Activated naive CD4-positive, alpha-beta T cell treated with Interleukin-2 at 50 U/mL for 16 hours (primary cell): Measurements from ENCODE around the gene TAS2R8.
"Not testable (repeated sequence)": the region's sequence is repeated elsewhere in the genome, so short reads cannot be mapped to it uniquely, and the experiment has no call there.

Experiments
- DNase-seq: peaks from one replicate; pipeline ENCODE4 v3.0.0-alpha.2; 2020

Gene TAS2R8, protein sequence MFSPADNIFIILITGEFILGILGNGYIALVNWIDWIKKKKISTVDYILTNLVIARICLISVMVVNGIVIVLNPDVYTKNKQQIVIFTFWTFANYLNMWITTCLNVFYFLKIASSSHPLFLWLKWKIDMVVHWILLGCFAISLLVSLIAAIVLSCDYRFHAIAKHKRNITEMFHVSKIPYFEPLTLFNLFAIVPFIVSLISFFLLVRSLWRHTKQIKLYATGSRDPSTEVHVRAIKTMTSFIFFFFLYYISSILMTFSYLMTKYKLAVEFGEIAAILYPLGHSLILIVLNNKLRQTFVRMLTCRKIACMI

DNA sequence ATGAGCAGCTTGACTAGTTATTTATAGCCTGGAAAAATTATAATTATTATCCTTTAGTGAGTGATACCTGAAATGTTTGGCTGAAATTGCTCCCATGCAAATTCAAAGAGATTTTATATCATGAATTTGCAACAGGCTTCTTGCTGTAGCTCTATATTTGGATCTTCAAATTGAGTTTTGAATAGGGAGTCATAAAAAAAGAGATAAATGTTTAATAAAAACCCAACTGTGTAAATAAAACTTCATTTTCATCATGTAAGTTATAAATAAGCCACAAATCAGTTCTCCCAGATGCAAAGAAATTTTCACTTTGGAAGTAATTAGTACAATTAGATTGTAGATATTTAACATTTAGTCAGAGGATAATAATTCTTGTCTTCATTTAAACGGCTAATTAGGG, at the start of gene TAS2R8:
Gene TAS2R8, minus strand, starts transcription at position 101 of the 400 bp plus-strand sequence. CDS start 306 bp downstream, outside the sequence.
- no peak for DNase-seq

DNA sequence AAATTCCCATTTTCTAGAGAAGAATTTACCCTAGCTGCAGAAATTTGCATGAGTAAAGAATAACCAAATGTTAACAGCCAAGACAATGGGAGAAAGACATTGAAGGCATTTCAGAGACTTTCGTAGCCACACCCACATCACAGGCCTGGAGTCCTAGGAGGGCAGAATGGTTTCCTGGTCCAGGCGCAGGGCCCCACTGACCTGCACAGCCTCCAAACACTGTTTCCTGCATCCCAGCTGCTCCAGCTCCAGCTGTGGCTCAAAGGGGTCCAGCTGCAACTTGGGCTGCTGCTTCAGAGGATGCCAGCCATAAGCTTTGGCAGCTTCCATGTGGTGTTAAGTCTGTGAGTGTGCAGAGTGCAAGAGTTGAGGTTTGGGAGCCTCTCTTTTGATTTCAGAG, 48.7 kb upstream of the TAS2R8 start:
- DNase-seq = no peak

DNA sequence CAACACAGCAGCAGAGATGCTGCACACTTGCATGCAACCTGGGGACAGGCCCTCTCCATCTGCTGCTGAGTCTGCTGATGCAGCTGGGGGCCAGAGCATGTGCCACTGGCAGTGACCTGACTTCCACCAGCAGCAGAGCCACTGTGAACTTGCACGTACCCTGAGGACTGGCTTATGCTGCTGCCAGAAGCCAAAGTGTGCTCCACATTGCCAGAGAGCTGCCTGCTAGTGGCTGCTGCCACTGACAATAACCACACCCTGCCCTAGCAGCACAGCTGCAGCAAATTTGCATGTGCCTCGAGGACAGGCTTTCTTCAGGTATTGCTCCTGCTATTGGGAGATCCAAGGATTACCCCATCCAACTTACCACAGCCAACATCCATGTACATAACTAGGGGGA, 46.7 kb upstream of the TAS2R8 start:
- no peak for DNase-seq

DNA sequence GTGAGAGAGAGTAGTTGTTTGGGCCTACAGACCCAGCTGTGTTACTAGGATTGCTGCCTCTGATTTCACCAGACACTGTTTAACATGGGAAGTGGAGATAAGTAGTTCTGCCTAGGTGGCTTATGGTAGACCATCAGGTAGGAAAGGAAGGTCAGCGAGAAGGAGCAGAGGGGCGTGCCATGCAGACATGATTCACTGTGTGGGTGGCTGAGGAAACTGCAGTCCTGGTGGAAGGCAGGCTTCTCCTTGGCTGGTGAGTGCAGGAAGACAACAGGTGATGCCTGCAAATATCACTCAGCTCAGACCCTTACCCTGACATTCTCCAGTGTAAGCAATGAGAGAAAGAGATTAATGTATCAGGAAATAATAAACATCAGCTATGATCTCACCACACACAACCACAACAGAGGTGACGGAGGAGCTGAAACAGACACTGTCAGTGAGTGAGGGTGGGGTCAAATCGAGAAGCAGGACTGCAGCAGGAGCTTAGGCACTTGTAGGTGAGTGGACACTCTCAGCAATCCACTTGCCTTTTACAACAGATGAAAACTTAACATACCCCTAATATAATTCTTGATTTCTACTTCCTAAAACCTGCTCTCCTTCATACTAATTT, 44.3 kb upstream of the TAS2R8 start:
- no peak for DNase-seq

DNA sequence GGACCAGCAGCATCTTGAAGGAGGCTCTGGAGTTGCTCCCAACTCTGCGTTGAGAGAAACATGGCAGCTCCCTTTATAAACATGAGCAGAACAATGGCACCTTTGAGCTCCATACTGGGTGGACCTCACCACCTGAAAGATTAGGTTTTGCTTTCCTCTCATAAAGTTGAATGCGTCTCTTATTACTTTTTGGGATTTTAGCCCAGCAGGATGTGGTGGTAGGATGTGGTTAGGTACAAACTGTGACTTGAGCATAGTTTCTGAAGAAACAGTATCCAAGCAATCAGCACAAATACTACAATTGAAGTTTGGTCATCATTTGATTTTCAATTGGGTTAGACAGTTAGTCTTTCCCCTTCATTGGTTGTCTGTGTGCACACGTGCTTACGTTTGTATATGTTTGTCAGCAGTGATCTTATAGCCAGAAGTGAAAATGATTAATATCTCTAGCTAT, 42.4 kb upstream of the TAS2R8 start, which contains the start of gene PRR4:
Gene PRR4, minus strand, starts transcription at position 51 of the 454 bp plus-strand sequence. Its CDS starts 38 bp downstream, at position 13.
- DNase-seq = no peak

DNA sequence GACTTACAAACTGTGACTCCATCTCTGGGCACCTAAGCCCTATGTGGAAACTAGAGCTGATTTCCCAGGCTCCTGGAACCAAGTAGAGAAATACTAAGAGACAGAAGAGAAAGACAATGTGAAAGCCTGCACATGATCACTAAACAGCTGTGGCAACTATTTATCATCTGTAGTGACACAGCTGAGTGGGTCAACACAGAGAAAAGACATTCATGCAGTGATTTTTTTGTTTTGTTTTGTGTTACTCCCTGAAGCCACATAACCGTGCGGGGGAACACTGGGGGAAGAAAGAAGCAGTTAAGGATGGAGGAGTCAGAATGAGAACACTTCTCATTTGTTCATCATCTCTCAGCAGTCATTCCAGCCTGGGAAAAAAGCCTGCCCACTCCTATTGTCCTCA, 40.7 kb upstream of the TAS2R8 start:
- no peak for DNase-seq

DNA sequence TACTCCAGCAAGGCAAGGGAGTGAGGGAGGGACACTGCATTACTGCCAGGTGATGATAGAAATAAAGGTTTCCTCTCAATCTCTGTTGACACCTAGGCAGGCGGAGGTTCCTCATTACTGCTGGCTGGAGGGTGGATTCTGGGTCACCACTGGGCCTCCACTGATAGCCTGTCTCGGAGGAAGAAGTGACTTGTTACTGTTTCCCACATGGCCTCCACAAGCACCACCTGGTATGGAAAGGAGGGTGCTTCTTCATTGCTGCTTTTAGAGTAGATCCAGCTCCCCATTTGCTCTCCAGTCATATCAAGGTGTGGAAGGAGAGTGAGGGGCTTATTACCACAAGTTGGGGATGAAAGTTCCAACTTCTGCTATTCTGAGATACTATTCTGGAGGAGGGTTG, 35.8 kb upstream of the TAS2R8 start:
- DNase-seq = no peak

DNA sequence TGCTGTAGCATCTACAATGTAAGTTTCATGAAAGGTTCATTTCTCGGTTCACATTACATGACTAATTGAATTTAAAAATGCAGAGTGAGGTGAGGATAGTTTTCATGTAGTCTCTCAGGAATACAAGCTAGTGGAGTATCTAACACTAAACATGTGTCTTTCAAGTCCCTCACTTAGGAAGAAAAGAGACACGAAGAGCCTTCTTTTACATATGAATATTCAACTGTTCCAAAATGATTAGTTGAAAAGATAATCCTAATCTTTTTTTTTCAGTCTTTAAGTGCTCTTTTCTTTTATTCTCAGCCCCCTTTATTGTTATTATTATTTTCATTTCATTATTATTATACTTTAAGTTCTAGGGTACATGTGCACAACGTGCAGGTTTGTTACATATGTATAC, 31.4 kb upstream of the TAS2R8 start:
- DNase-seq = no peak

DNA sequence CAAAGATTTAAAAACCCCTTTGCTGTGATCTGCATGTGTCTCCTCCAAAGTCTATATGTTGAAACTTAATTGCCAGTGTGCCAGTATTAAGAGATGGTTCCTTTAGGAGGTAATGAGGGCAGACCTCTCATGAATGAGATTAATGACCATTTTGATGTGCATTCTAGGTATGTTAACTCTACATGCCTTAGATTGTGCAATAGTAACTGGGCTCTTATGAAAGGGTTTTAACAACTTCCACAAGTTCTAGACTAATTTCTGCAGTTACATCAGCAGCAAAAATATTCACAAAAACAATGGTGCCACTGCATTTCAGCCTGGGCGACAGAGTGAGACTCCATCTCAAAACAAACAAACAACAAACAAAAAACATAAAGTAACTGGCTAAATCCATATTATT, 22.9 kb upstream of the TAS2R8 start:
- no peak for DNase-seq

DNA sequence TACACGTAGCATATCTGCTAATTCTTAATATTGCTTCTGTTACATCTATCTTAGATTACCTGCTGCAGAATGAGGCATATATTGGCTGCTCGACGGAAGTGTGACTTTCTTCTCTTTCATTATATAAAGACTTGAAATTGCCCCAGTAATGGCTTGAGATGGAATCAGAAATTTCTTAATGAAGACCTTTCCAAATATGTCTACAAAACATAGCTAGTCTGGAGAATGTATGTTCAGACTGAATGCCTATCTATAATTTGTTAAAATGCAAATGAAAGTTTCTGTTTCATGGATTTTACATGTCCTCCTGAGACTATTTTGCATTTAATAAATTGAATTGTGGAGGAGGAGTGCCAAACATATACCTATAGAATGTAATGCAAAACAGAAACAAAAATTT, 19.2 kb upstream of the TAS2R8 start, which contains the start of gene TAS2R10:
Gene TAS2R10, minus strand, starts transcription at position 101 of the 400 bp plus-strand sequence. Its CDS starts 89 bp downstream, at position 12.
- no peak for DNase-seq

DNA sequence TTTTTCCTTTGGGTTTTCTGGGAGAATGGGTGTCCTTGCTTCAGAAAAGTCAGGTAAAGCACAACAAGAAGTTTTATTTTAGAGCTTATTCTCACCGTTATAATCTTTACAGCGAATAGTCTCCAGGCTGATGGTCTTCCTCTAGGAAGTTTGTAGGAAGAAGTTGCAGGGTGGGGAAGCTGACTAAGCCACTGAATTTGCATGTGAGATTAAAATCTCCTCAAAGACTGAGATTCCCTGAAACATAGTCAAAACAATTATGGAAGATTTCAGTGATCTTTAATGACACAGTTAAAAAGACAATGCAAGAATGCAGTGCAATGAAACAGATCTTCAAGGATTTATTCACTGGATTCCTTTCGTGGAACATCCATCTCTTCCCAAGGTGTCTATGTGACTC, 17.9 kb upstream of the TAS2R8 start:
- DNase-seq = no peak

DNA sequence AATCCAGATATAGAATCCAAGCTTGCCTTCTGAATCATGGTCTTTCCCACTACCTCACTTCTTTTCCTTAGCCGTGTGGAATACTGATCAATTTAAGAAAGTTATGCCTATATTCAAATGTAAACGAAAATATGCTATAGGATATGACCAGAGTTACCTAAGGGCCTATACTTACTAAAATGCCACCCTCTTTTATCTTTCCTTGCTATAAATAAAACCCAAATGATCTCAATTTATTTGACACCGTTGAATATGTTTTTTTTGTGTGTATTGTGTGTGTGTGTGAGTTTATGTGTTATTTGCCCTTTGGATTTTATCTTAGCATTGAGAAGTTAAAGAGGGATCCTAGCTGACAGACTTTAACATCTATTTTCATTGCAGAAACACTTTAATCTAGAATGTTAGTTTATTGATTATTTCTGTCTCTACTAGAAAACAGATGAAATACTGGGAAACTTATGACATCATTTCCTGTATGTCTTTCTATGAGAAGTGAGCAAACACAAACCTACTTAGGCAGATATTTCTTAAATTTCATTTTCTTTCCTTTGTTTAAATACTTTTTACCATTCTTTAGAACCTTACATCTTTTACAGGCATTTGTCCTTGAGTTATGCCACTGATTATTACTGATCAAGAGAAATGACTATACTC, 4.9 kb upstream of the TAS2R8 start:
- no peak for DNase-seq

DNA sequence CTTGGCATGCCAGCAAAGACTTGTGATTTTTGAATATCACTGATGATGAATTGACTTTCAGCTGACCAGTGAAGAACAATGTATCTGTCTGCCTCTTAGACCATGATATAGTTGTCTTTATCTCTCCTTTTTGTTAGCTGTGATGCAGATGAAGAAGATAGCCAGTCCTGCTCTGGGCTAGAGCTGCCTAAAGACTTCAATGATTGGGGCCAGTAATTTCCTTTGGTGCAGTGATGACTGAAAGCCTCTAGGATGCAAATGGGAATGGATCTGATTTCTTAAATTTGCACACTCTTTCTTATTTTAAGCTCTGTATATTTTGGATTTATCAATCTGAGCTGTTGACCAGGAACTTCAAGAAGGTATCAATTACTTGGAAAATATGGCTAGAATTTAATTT, 3.0 kb upstream of the TAS2R8 start, which contains the start of gene TAS2R9:
Gene TAS2R9, minus strand, starts transcription at position 101 of the 400 bp plus-strand sequence. Its CDS starts 93 bp downstream, at position 8.
- no peak for DNase-seq

DNA sequence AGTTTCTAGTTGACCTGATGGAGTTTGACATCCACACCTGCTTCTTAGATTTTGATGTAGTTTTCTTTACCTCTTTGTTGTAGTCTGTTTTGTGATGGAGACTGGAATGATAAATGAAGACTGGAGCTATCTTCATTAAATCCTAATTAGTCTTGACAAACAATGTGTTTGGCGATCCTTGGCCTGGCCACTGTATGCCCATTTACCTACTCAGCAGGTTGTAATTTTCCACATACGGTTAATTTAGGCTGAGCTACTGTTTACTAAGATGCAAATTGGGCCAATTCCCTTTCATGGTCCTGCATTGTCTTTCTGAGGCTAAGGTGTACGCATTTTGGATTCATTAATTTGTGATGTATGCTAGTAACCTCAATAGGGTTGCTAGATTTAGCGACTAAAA, 4.5 kb downstream of the TAS2R8 start, which contains the start of gene TAS2R7:
Gene TAS2R7, minus strand, starts transcription at position 41 of the 400 bp plus-strand sequence. CDS start 57 bp downstream, outside the sequence.
- DNase-seq = no peak

DNA sequence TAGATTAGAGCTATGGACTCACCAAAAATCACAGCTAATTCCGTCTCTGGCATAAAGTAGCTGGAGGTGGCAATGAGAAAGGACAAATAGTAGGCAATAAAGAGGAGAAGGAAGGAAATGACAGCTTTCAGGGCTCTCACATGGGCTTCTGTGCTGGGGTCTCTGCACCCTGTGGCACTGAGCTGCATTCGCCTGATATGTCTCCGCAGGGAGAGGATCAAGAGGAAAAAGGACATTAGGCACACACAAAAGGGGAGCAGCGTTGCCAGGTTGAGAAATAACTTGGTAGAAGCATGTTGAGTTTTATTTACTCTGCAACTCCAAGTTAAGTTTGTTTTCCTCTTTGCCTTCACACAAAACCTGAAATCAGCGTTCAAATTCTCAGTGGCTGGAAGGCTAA, 5.3 kb downstream of the TAS2R8 start:
- DNase-seq = no peak

DNA sequence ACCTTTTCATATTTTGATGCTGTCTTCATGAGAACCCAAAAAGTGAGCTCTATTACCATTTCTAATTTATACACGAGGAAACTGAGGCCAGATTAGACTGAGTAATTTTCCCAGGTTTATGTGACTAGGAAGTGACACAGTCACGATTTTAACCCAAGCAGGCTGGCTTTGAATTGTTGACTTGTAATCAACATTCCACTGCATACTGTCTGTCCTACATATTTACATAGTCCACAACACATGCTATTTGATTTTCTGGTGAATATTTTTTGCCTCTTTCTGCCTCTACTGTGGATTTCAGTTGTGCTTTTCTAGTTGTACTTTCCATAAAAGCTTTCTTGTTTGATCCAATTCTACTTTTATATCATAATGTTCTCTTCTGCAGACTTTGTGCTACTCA, 12.9 kb downstream of the TAS2R8 start:
- no peak for DNase-seq

DNA sequence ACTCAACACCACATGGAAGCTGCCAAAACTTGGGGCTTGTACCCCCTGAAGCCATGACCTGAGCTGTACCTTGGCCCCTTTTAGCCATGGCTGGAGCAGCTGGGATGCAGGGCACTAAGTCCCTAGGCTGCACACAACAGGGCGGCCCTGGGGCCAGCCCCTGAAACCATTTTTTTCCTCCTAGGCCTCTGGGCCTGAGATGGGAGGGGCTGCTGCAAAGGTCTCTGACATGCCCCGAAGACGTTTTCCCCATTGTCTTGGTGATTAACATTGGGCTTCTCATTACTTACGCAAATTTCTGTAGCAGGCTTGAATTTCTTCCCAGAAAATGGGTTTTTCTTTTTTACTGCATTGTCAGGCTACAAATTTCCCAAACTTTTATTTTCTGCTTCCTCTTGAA, 15.3 kb downstream of the TAS2R8 start:
- DNase-seq = not testable (repeated sequence)

DNA sequence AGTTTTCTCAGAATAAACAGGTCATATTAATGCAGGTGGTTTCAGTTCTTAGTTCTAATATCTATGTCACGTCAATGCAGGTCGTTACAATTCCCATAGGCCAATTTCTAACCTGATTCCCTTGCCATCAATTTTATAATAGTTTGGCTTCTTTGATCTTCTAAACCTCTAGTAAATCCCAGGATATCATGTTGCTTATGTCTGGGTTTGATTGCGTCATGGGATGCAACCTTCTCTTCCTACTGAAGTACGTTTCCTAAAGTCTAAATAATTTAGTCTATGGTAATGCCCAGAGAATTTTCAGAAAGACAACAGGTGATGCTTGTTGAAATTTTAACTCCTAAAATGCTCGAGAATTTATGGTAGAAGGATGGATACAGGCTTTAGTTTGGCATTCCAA, 23.8 kb downstream of the TAS2R8 start:
- no peak for DNase-seq

DNA sequence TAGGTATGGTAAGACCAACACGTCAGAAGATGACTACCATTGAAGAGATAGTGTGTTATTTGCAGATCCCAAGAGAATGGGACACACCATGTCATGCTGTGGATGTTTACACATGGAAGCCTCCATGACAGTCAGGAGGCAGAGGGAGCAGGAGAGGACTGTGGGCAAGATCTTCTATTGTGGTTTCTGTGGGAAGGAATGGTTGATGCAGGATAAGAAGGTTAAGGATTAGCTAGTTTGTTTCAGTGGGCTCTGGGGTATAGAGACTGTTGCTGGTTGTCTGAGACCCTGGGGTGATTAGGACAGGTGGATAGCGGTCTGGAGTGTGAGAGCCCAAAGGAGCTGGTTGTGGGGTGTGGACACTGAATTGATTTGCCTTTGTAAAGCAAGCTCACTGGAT, 28.0 kb downstream of the TAS2R8 start:
- DNase-seq = no peak

DNA sequence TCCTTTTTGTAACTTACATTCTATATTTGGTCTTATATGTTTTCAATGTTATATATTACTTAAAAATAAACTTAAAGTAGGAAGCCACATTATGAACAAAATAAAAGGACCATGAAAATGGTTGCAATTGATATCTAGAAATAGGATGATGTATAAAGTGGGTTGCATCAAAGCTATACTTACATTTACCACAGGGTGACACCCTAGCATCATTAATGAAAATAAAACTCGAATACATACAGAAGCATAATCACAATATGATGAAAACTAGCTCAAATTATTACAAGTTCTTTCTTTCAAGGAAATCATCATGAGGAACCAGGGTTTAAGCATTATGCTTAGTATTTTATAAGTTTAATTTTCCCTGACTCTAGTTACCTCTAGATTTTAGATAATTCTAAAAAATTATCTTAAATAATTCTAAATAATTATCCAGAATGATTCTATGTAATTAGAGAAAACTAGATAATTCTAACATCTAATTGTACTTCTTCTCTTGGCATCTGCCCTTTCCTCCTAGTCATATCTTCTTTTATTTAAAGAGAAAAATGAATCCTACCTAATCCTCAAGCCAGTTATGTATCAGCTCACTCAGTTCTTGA, 35.9 kb downstream of the TAS2R8 start:
- DNase-seq = no peak

DNA sequence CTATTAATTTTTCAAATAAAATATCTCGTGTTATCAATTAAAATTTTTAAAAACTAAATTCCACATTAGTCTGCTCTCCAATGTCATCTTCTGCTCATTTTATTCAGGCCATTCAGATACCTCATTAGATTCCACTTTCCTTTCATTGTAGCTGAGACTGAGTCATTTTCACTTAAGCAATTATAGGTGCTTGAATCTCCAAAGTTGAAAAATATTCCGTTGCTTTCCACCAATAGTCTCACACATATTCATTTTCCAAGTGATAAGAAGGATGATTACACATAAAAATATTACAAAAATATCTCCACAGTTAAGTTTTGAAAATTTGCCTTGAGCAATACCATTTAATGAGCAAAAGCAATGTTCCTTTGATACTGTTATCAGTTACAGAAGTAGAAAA, 47.4 kb downstream of the TAS2R8 start:
- no peak for DNase-seq

DNA sequence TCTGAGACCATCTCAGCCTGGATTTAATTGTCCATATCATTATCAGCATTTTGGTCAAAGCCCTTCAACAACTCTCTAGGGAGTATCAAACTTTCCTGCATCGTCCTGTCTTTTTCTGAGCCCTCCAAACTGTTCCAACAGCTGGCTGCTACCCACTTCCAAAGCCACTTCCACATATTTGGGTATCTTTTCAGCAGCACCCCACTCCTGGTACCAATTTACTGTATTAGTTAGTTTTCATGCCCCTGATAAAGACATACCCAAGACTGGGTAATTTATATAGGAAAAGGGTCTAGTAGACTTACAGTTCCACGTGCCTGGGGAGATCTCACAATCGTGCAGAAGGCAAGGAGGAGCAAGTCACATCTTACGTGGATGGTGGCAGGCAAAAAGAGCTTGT, 50.9 kb downstream of the TAS2R8 start:
- DNase-seq = no peak
